Left lung (tissue), 10 donors: ENCODE results near the gene GOLGA3. TPM values are rescaled to one million over a fixed set of nuclear protein-coding genes. Genes with fewer than 3 reads are reported as not detected.

Experiments
- ATAC-seq: fragments of 200-7000 bp; cut with Tn5 transposase; one replicate; pipeline ENCODE4 v1.9.1; 2020; ENCODE audit warnings: moderate library complexity
- DNase-seq, 4 donors: peaks; one replicate each; pipeline ENCODE4 v3.0.0-alpha.2; 2013 to 2020
- H3K27ac ChIP-seq, 2 donors: fragments of 200-600 bp; sonication (generic) in 1 of 2; one replicate each; pipeline versions ENCODE4 v1.5.0 to v1.8.0; 2020 to 2021
- H3K27me3 ChIP-seq, 2 donors: fragments of 200-600 bp; sonication (generic) in 1 of 2; one replicate each; pipeline versions ENCODE4 v1.5.0 to v1.8.0; 2020 to 2021
- H3K36me3 ChIP-seq, 2 donors: fragments of 200-600 bp; sonication (generic) in 1 of 2; one replicate each; pipeline versions ENCODE4 v1.5.0 to v1.8.0; 2020 to 2021
- H3K4me1 ChIP-seq, 2 donors: fragments of 200-600 bp; one replicate each; pipeline ENCODE4 v1.8.0; 2021
- H3K4me3 ChIP-seq, 2 donors: fragments of 200-600 bp; sonication (generic) in 1 of 2; one replicate each; pipeline versions ENCODE4 v1.5.0 to v1.8.0; 2020 to 2021; ENCODE audit warnings: mild to moderate bottlenecking in 1 of 2
- H3K9me3 ChIP-seq, 2 donors: fragments of 200-600 bp; sonication (generic) in 1 of 2; one replicate each; pipeline versions ENCODE4 v1.5.0 to v1.8.0; 2020 to 2021
- CTCF ChIP-seq, 2 donors: fragments of 200-600 bp; sonication (generic) in 1 of 2; IDR thresholded peaks; one replicate each; pipeline versions ENCODE4 v1.5.0 to v1.8.0; 2021; ENCODE audit warnings: antibody characterized with exemption in 2 of 2
- intact Hi-C, 2 donors: fragments of 100-400 bp; cut with DNase I; formaldehyde crosslinking; loops; one replicate each; pipeline versions ENCODE4 v1.11.2 to v1.14.2; 2022
- polyA plus RNA-seq, 6 donors: library from polyadenylated mRNA; unstranded; fragments of 120-200 nt; gene quantifications; one replicate each; pipeline ENCODE4 v1.2.1, GENCODE V29; 2013; ENCODE audit not compliant: insufficient read length in 6 of 6
- total RNA-seq, 2 donors: library from RNA; stranded (reverse); fragmentation: NEBNext Ultra II Directional; extraction: Animal tissue kit (Norgen Biotek cat#: 25700); gene quantifications; one replicate each; pipeline ENCODE4 v1.2.1, GENCODE V29; 2021
- donor health status: DM: no; HTN: yes; CAD: no.
- donor health status: DM: no; HTN: no; CAD: no.

Gene GOLGA3
- total and polyA plus RNA-seq, 8 donors: 40.6 to 82.6 (median 45.0) TPM

GRCh38 chr12:132719141-132719953 lies 109.3 kb downstream of the GOLGA3 start:
- Histone ChIP-seq H3K4me1 (no peaks in the 10 kb centered on the region), H3K9me3 (no peaks in the 10 kb centered on the region), H3K27me3 (no peaks in the 10 kb centered on the region), H3K36me3 (peaks cover 0 to 95% of the 10 kb centered on the region in 2 donors), H3K4me3 (no peak overlapping the region), H3K27ac (no peak overlapping the region)
- ATAC-seq (no peak), DNase-seq (peak in 1 of 4 donors; percentile 72)
- TF ChIP-seq CTCF (IDR thresholded peaks at IDR 0.05): no peak
- intact Hi-C loops: no loop called here

Other genes starting within 250 kb of the GOLGA3 start
- gene LRCOL1, start 218.3 kb downstream of the GOLGA3 start, total RNA-seq: 1 to 10 TPM in 1 of 2 donors, under 1 TPM in 1; 0.84 to 1.6 TPM
- gene LRCOL1, start 218.3 kb downstream of the GOLGA3 start, polyA plus RNA-seq: 1 to 10 TPM in 5 of 6 donors, under 1 TPM in 1; 0.63 to 2.2 (median 1.4) TPM
- not detected for gene P2RX2, start 210.1 kb downstream of the GOLGA3 start, total RNA-seq
- gene P2RX2, start 210.1 kb downstream of the GOLGA3 start, polyA plus RNA-seq: 10 to 100 TPM in 2 of 6 donors, 1 to 10 TPM in 4; 4.2 to 10.9 (median 5.3) TPM
- 10 to 100 TPM; 29.2 to 32.7 TPM for gene POLE, start 141.5 kb downstream of the GOLGA3 start, total RNA-seq
- 10 to 100 TPM; 45.2 to 60.5 (median 56.8) TPM for gene POLE, start 141.5 kb downstream of the GOLGA3 start, polyA plus RNA-seq
- gene PXMP2, start 141.3 kb downstream of the GOLGA3 start, total RNA-seq: 10 to 100 TPM; 16.6 to 21.7 TPM
- gene PXMP2, start 141.3 kb downstream of the GOLGA3 start, polyA plus RNA-seq: 10 to 100 TPM; 36.5 to 57.1 (median 47.3) TPM
- 10 to 100 TPM; 24.7 to 37.4 TPM for gene PGAM5, start 118.0 kb downstream of the GOLGA3 start, total RNA-seq
- 10 to 100 TPM; 13.6 to 19.5 (median 16.3) TPM for gene PGAM5, start 118.0 kb downstream of the GOLGA3 start, polyA plus RNA-seq
- 10 to 100 TPM; 59.3 to 84.9 TPM for gene ANKLE2, start 67.0 kb downstream of the GOLGA3 start, total RNA-seq
- 10 to 100 TPM; 70.9 to 83.9 (median 78.1) TPM for gene ANKLE2, start 67.0 kb downstream of the GOLGA3 start, polyA plus RNA-seq
- 10 to 100 TPM; 42.2 to 62.6 TPM for gene CHFR, start 58.7 kb upstream of the GOLGA3 start, total RNA-seq
- gene CHFR, start 58.7 kb upstream of the GOLGA3 start, polyA plus RNA-seq: 10 to 100 TPM; 21.0 to 34.3 (median 24.5) TPM
- gene ZNF605, start 127.4 kb upstream of the GOLGA3 start, total RNA-seq: 10 to 100 TPM; 14.7 to 18.1 TPM
- 10 to 100 TPM; 22.6 to 28.7 (median 25.0) TPM for gene ZNF605, start 127.4 kb upstream of the GOLGA3 start, polyA plus RNA-seq
- gene ZNF26, start 157.5 kb upstream of the GOLGA3 start, total RNA-seq: 10 to 100 TPM in 1 of 2 donors, 1 to 10 TPM in 1; 7.5 to 10.8 TPM
- gene ZNF26, start 157.5 kb upstream of the GOLGA3 start, polyA plus RNA-seq: 10 to 100 TPM; 14.7 to 19.4 (median 17.0) TPM
- 10 to 100 TPM; 17.3 to 24.5 TPM for gene ZNF84, start 208.6 kb upstream of the GOLGA3 start, total RNA-seq
- gene ZNF84, start 208.6 kb upstream of the GOLGA3 start, polyA plus RNA-seq: 10 to 100 TPM; 71.1 to 85.7 (median 74.2) TPM